Epithelial cell of esophagus (primary cell): ENCODE data around the gene PREX1.

Experiments
- DNase-seq: peaks from one replicate; pipeline ENCODE4 v3.0.0; 2010; ENCODE audit warnings: low read depth
- H3K4me3 ChIP-seq: 2 replicates; pipeline ENCODE4 v1.5.1; 2011; ENCODE audit warnings: mild to moderate bottlenecking, low read length, control low read depth
- CTCF ChIP-seq: IDR thresholded peaks from 2 replicates; pipeline ENCODE4 v1.5.1; 2011; ENCODE audit warnings: low read depth, mild to moderate bottlenecking, low read length, control low read depth, inconsistent platforms; ENCODE audit not compliant: insufficient read depth; ENCODE audit errors: missing control alignments

Gene PREX1

DNA sequence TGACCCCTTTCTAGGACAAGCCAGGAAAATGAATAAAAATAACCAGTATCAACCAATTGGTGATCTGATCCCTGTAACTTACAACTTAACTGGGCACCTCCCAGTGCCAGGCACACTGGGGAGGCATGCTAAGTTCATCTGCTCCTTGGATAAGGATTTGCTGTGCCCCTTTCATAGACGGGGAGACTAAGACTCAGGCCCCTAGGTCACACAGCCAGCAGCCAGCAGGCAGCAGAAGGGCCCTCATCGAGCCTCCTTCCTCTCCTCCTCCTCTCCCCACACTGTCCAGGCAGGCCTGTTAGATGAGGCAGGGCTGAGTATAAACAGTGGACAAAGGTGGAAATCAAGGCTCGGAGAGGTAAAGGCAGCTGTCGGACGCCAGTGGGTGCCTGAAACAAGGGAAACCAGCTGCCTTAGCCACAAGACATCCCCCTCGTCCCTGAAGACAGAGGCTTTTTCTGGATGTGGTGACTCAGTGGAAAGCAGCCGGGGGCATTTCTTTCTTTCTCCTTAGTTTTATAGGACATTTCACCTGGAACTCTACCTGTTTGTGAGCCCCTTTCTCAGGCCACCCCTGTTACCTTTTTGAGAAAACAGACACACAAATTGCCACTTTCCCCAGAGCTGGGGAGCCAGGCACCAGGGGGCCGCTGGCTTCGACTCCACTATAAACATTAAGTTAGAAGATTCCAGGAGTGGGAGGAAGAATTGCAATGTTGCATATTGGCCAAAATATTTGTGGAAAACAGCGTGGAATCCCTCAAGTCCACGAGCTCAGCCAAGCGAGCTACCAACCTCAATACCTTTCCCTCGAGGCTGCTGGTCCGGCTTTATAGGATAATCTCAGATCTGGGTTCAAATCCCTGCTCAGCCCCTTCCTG, 166.0 kb downstream of the PREX1 start:
- no peak for DNase-seq
- TF ChIP-seq CTCF, result no peak
- H3K4me3 ChIP-seq, result no peak overlapping the region

- no peak for DNase-seq
- no peak for TF ChIP-seq CTCF
- no peak overlapping the region for H3K4me3 ChIP-seq
Observed at GRCh38 chr20:48660788-48661187, 167.0 kb downstream of the PREX1 start.

- TF ChIP-seq CTCF, result no peak
- H3K4me3 ChIP-seq, result no peak overlapping the region
- DNase-seq, result no peak
Observed at GRCh38 chr20:48659858-48660257, 167.9 kb downstream of the PREX1 start.

GRCh38 chr20:48658505-48658904, 169.3 kb downstream of the PREX1 start:
- no peak overlapping the region for H3K4me3 ChIP-seq
- TF ChIP-seq CTCF, result no peak
- DNase-seq, result no peak

DNA sequence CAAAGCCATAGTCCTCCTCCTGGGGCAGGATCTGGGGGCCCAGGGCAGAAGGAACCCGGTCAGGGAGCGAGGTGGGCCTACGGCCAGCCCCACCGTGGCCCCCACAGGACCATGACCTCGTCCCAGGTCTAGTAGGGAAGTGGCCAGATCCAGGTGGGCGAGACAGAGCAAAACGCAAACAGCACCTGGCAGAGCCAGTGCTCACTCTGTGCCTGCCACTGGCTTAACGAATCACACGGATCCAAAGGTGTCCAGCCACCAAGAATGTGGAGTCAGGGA, 169.7 kb downstream of the PREX1 start:
- no peak for TF ChIP-seq CTCF
- no peak overlapping the region for H3K4me3 ChIP-seq
- DNase-seq, result no peak

GRCh38 chr20:48657426-48658197, 170.2 kb downstream of the PREX1 start:
- peak; percentile 96 for TF ChIP-seq CTCF
- DNase-seq, result peak; percentile 75
- no peak overlapping the region for H3K4me3 ChIP-seq

- no peak overlapping the region for H3K4me3 ChIP-seq
- no peak for DNase-seq
- TF ChIP-seq CTCF, result peak; percentile 2
Observed at GRCh38 chr20:48656661-48657211, 171.1 kb downstream of the PREX1 start.
